Measurements from ENCODE around the gene SLC6A16. TPM values are rescaled to one million over a fixed set of nuclear protein-coding genes. Genes with fewer than 3 reads are reported as not detected.
"Not testable (repeated sequence)": the region's sequence is repeated elsewhere in the genome, so short reads cannot be mapped to it uniquely, and the experiment has no call there.

The SLC6A16 gene
- total and polyA plus RNA-seq, 8 donors, result 0.44 to 5.4 (median 1.2) TPM; not detected in 3

GRCh38 chr19:49333418-49333805 is 8.4 kb upstream of the SLC6A16 start:
- H3K27ac ChIP-seq, result peak overlapping the region in 3 of 5 donors; percentile 24 to 77 (median 77)
- TF ChIP-seq CTCF (IDR thresholded peaks at IDR 0.05), result no peak
- TF ChIP-seq POLR2AphosphoS5 (IDR thresholded peaks at IDR 0.05), result no peak
- TF ChIP-seq POLR2A (IDR thresholded peaks at IDR 0.05), result no peak
- TF ChIP-seq EP300 (IDR thresholded peaks at IDR 0.05), result no peak
- DNase-seq, result no peak
- H3K9me3 ChIP-seq, result no peaks in the 10 kb centered on the region
- H3K4me1 ChIP-seq, result peaks cover 7 to 45% (median 8%) of the 10 kb centered on the region in 4 donors
- H3K4me3 ChIP-seq, result no peak overlapping the region
- WGBS, 5 donors, result 66 to 79% (median 67%) methylated on average over 3 of the region's 3 CpGs
- intact Hi-C loops (cut with DNase I; ENCODE audit: low total_unique reads), result no loop called here
- peaks cover 0 to 27% (median 11%) of the 10 kb centered on the region in 4 donors for H3K36me3 ChIP-seq
- no peaks in the 10 kb centered on the region for H3K27me3 ChIP-seq

- WGBS, 5 donors, result 85 to 92% (median 90%) methylated on average over 13 of the region's 13 CpGs
- H3K9me3 ChIP-seq; H3K4me3 ChIP-seq; DNase-seq; H3K27me3 ChIP-seq; intact Hi-C loops (cut with DNase I; ENCODE audit: low total_unique reads): not testable (repeated sequence)
- Histone ChIP-seq H3K27ac (peak overlapping the region in 1 of 5 donors; percentile 77), H3K4me1 (peaks cover 1 to 39% (median 3%) of the 10 kb centered on the region in 4 donors), H3K36me3 (peaks cover 0 to 27% (median 11%) of the 10 kb centered on the region in 4 donors)
Observed at GRCh38 chr19:49332691-49333417, 7.9 kb upstream of the SLC6A16 start.

- TF ChIP-seq POLR2AphosphoS5 (IDR thresholded peaks at IDR 0.05), result peak in 1 of 3 donors; percentile 30
- TF ChIP-seq CTCF (IDR thresholded peaks at IDR 0.05), result no peak
- TF ChIP-seq POLR2A (IDR thresholded peaks at IDR 0.05), result no peak
- H3K9me3 ChIP-seq, result no peaks in the 10 kb centered on the region
- peak; percentile 34 to 69 for DNase-seq
- H3K27me3 ChIP-seq, result no peaks in the 10 kb centered on the region
- 51 to 65% (median 57%) methylated on average over 2 of the region's 2 CpGs for WGBS, 5 donors
- intact Hi-C loops (cut with DNase I; ENCODE audit: low total_unique reads), result no loop called here
- H3K4me3 ChIP-seq, result no peak overlapping the region
- peaks cover 0 to 30% (median 0%) of the 10 kb centered on the region in 4 donors for H3K4me1 ChIP-seq
- H3K36me3 ChIP-seq, result peaks cover 0 to 27% (median 11%) of the 10 kb centered on the region in 4 donors
- no peak overlapping the region for H3K27ac ChIP-seq
Observed at GRCh38 chr19:49331616-49332055, 6.6 kb upstream of the SLC6A16 start.

GRCh38 chr19:49331187-49331586 is 6.2 kb upstream of the SLC6A16 start:
- DNase-seq; H3K27me3 ChIP-seq; H3K27ac ChIP-seq; H3K4me3 ChIP-seq; H3K9me3 ChIP-seq; intact Hi-C loops (cut with DNase I; ENCODE audit: low total_unique reads): not testable (repeated sequence)
- WGBS, 5 donors, result 94 to 98% (median 97%) methylated on average over 4 of the region's 4 CpGs
- H3K4me1 ChIP-seq, result peaks cover 0 to 25% (median 0%) of the 10 kb centered on the region in 4 donors
- peaks cover 0 to 27% (median 11%) of the 10 kb centered on the region in 4 donors for H3K36me3 ChIP-seq

GRCh38 chr19:49328741-49329140 is 3.8 kb upstream of the SLC6A16 start:
- no peak for DNase-seq
- Histone ChIP-seq H3K4me3 (no peak overlapping the region), H3K27ac (no peak overlapping the region), H3K36me3 (peaks cover 0 to 27% (median 11%) of the 10 kb centered on the region in 4 donors), H3K9me3 (no peaks in the 10 kb centered on the region), H3K4me1 (peaks cover 0 to 10% (median 0%) of the 10 kb centered on the region in 4 donors), H3K27me3 (no peaks in the 10 kb centered on the region)
- TF ChIP-seq POLR2A (IDR thresholded peaks at IDR 0.05) (no peak), CTCF (IDR thresholded peaks at IDR 0.05) (no peak), EP300 (IDR thresholded peaks at IDR 0.05) (no peak), POLR2AphosphoS5 (IDR thresholded peaks at IDR 0.05) (no peak)
- intact Hi-C loops (cut with DNase I; ENCODE audit: low total_unique reads), result no loop called here
- WGBS, 5 donors, result 77 to 95% (median 93%) methylated on average over 2 of the region's 2 CpGs
